NCI-H146 treated with DMSO at 0.1 percent for 48 hours (cell line): ENCODE data around the gene ITGB2.

Source experiments
- DNase-seq: peaks from one replicate; lab custom pipeline; 2025; ENCODE audit not compliant: unreplicated experiment; lab: John Stamatoyannopoulos, UW

The ITGB2 gene

GRCh38 chr21:44920694-44921604, at the start of gene ITGB2:
Gene ITGB2 (minus strand): TSS chr21:44920899. CDS start chr21:44910782, 10,117 bp downstream.
- no peak for DNase-seq

GRCh38 chr21:44969931-44970755, 49.4 kb upstream of the ITGB2 start:
- no peak for DNase-seq

GRCh38 chr21:44969066-44969670, 48.5 kb upstream of the ITGB2 start:
- no peak for DNase-seq

- DNase-seq: no peak
These were observed 46.7 kb upstream of the ITGB2 start for GRCh38 chr21:44967082-44968047.

- no peak for DNase-seq
These were observed 45.7 kb upstream of the ITGB2 start for GRCh38 chr21:44966135-44967081.

GRCh38 chr21:44965251-44966022, 44.7 kb upstream of the ITGB2 start:
- no peak for DNase-seq

- DNase-seq: no peak
These were observed 43.7 kb upstream of the ITGB2 start for GRCh38 chr21:44964381-44964780.

- no peak for DNase-seq
These were observed 41.8 kb upstream of the ITGB2 start for GRCh38 chr21:44962403-44962966.

- no peak for DNase-seq
These were observed 39.7 kb upstream of the ITGB2 start for GRCh38 chr21:44960141-44961092.

- no peak for DNase-seq
These were observed 38.8 kb upstream of the ITGB2 start for GRCh38 chr21:44959376-44960091.

- DNase-seq: no peak
These were observed 37.9 kb upstream of the ITGB2 start for GRCh38 chr21:44958471-44959191.

- DNase-seq: no peak
These were observed 37.3 kb upstream of the ITGB2 start for GRCh38 chr21:44957901-44958451.

GRCh38 chr21:44957047-44957831, 36.5 kb upstream of the ITGB2 start:
- no peak for DNase-seq

- no peak for DNase-seq
These were observed 35.8 kb upstream of the ITGB2 start for GRCh38 chr21:44956356-44957046.
